Stimulated activated naive B cell treated with anti-CD40 and anti-IgM and Interleukin-4, amounts not matched to agents 10 μg/mL and 1 μg/mL and 100 μg/mL, for 72 hours (primary cell): ENCODE measurements around the gene BTBD9.

Experiments used
- ATAC-seq, 2 donors: fragments of 150-1000 bp; cut with Tn5 transposase; replicated peaks; 2 replicates each; pipeline ENCODE4 v1.10.0; 2021; ENCODE audit warnings: moderate library complexity in 1 of 2
- DNase-seq: peaks from one replicate; pipeline ENCODE4 v3.0.0; 2021
- H3K27ac Mint-ChIP-seq: one replicate; pipeline ENCODE4 v1.8.0; 2022; ENCODE audit warnings: mild to moderate bottlenecking, mixed read lengths
- H3K27me3 Mint-ChIP-seq, 2 donors: one replicate each; pipeline ENCODE4 v1.8.0; 2022; ENCODE audit warnings: mixed read lengths in 2 of 2
- H3K36me3 Mint-ChIP-seq, 2 donors: one replicate each; pipeline ENCODE4 v1.8.0; 2022; ENCODE audit warnings: mixed read lengths in 2 of 2, mild to moderate bottlenecking in 1 of 2
- H3K4me1 Mint-ChIP-seq, 2 donors: one replicate each; pipeline ENCODE4 v1.8.0; 2022; ENCODE audit warnings: mixed read lengths in 2 of 2, mild to moderate bottlenecking in 1 of 2
- H3K4me3 Mint-ChIP-seq, 2 donors: one replicate each; pipeline ENCODE4 v1.8.0; 2022; ENCODE audit warnings: mild to moderate bottlenecking in 2 of 2, mixed read lengths in 2 of 2, moderate library complexity in 1 of 2
- H3K9me3 Mint-ChIP-seq, 2 donors: one replicate each; pipeline ENCODE4 v1.8.0; 2022; ENCODE audit warnings: mixed read lengths in 2 of 2, mild to moderate bottlenecking in 1 of 2

The BTBD9 gene

GRCh38 chr6:38573801-38574395, 65.8 kb downstream of the BTBD9 start:
- Mint-ChIP-seq H3K36me3 (peaks cover 2 to 22% of the 10 kb centered on the region in 2 donors), H3K27me3 (no peaks in the 10 kb centered on the region), H3K4me1 (peaks cover 16 to 36% of the 10 kb centered on the region in 2 donors), H3K4me3 (no peak overlapping the region), H3K9me3 (no peaks in the 10 kb centered on the region), H3K27ac (peak overlapping the region; percentile 6)
- DNase-seq: no peak
- ATAC-seq: no peak

GRCh38 chr6:38572186-38572813, 67.4 kb downstream of the BTBD9 start:
- H3K4me1 Mint-ChIP-seq: peaks cover 14 to 28% of the 10 kb centered on the region in 2 donors
- ATAC-seq (peak; percentile 95), DNase-seq (no peak)
- H3K9me3 Mint-ChIP-seq: no peaks in the 10 kb centered on the region
- no peaks in the 10 kb centered on the region for H3K27me3 Mint-ChIP-seq
- peak overlapping the region; percentile 73 to 77 for H3K4me3 Mint-ChIP-seq
- peaks cover 2 to 18% of the 10 kb centered on the region in 2 donors for H3K36me3 Mint-ChIP-seq
- peak overlapping the region; percentile 90 for H3K27ac Mint-ChIP-seq

- ATAC-seq (peak; percentile 23 to 45), DNase-seq (no peak)
- peak overlapping the region; percentile 73 to 77 for H3K4me3 Mint-ChIP-seq
- peaks cover 2 to 14% of the 10 kb centered on the region in 2 donors for H3K36me3 Mint-ChIP-seq
- peaks cover 14 to 28% of the 10 kb centered on the region in 2 donors for H3K4me1 Mint-ChIP-seq
- peak overlapping the region; percentile 90 for H3K27ac Mint-ChIP-seq
- H3K27me3 Mint-ChIP-seq: no peaks in the 10 kb centered on the region
- no peaks in the 10 kb centered on the region for H3K9me3 Mint-ChIP-seq
These were observed 68.0 kb downstream of the BTBD9 start for GRCh38 chr6:38571721-38572120.

GRCh38 chr6:38570750-38571149, 69.0 kb downstream of the BTBD9 start:
- DNase-seq: no peak
- Mint-ChIP-seq H3K27ac (no peak overlapping the region), H3K36me3 (peaks cover 2 to 8% of the 10 kb centered on the region in 2 donors), H3K4me1 (peaks cover 14 to 28% of the 10 kb centered on the region in 2 donors), H3K9me3 (no peaks in the 10 kb centered on the region), H3K27me3 (no peaks in the 10 kb centered on the region), H3K4me3 (no peak overlapping the region)
- ATAC-seq: peak in 1 of 2 donors; percentile 50

- no peak overlapping the region for H3K4me3 Mint-ChIP-seq
- peaks cover 19 to 37% of the 10 kb centered on the region in 2 donors for H3K4me1 Mint-ChIP-seq
- no peak for DNase-seq
- ATAC-seq: no peak
- peaks cover 0 to 3% of the 10 kb centered on the region in 2 donors for H3K9me3 Mint-ChIP-seq
- peaks cover 6 to 11% of the 10 kb centered on the region in 2 donors for H3K36me3 Mint-ChIP-seq
- no peaks in the 10 kb centered on the region for H3K27me3 Mint-ChIP-seq
- no peak overlapping the region for H3K27ac Mint-ChIP-seq
These were observed 72.3 kb downstream of the BTBD9 start for GRCh38 chr6:38567436-38567835.

DNA sequence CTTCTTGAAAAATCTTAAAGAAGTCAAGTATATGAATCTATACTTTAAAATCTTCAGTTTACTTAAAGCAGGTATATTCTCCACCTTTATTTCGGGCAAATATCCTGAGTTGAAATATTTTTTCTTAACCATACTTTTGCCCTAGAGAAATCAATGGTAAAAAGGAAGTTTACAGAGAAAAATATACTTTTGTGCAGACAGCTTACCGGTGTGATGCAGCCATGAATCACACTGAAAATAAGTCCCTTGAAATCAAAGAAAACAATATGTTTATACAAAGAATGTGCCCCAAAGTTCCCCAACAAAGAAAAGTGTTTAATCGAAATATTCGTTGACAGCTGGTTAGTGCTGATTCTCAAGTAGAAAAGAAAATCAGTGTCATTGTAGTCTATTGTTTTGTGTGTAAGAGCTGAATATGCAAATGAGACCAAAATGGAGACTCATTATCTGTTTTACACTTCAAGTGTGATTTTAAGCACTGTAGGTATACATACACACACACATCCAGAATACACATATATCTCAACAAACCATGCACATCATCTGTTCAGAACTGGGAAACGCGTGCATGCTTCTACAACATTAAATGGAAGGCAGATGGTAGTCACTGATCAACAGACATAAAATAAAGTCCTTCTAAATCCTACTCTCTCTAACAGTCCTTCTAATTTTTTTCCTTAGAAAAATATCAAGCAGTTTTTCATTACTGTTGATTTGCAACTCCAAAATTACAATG, 73.3 kb downstream of the BTBD9 start:
- DNase-seq (no peak), ATAC-seq (no peak)
- peaks cover 6 to 11% of the 10 kb centered on the region in 2 donors for H3K36me3 Mint-ChIP-seq
- peaks cover 0 to 3% of the 10 kb centered on the region in 2 donors for H3K9me3 Mint-ChIP-seq
- peaks cover 10 to 28% of the 10 kb centered on the region in 2 donors for H3K4me1 Mint-ChIP-seq
- H3K27ac Mint-ChIP-seq: no peak overlapping the region
- H3K27me3 Mint-ChIP-seq: no peaks in the 10 kb centered on the region
- no peak overlapping the region for H3K4me3 Mint-ChIP-seq

DNA sequence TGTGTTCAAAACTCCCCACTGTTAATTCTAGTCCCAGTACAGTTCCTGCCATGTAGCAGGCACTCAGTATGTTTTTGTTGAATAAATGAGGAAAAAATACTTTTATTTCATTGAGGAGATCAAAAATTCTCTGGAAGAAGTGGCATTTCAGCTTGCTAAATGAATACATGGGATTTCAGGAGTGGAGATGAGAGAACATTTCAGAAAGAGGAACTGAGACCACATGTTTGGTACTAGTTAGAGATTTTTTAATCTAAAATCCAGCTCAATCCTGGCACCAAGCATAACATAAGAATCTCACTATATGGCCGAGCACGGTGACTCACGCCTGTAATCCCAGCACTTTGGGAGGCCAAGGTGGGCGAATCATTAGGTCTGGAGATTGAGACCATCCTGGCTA, 75.4 kb downstream of the BTBD9 start:
- Mint-ChIP-seq H3K27ac (peak overlapping the region; percentile 52), H3K36me3 (peaks cover 6 to 11% of the 10 kb centered on the region in 2 donors), H3K4me3 (no peak overlapping the region), H3K4me1 (peaks cover 10 to 17% of the 10 kb centered on the region in 2 donors), H3K27me3 (no peaks in the 10 kb centered on the region), H3K9me3 (peaks cover 0 to 3% of the 10 kb centered on the region in 2 donors)
- no peak for DNase-seq
- no peak for ATAC-seq

DNA sequence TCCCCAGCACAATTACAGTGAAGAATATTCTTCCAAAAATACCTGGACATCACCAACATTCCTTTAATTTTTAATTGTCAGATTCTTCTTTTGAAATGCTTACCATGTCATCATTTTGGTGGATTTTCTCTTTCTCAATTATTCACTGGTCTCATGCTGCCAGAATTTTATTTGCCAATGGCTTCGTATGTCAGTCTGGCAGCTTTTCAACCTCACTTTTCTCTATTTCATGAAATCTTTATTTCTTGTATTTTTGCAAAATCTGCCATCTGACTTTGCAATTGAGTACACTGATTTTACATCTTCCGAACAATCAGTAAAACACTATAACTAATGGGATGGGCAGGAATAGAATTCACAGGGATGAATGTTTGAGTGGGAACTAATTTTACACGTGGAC, 84.1 kb downstream of the BTBD9 start:
- Mint-ChIP-seq H3K4me1 (peaks cover 0 to 4% of the 10 kb centered on the region in 2 donors), H3K27me3 (no peaks in the 10 kb centered on the region), H3K9me3 (peaks cover 0 to 3% of the 10 kb centered on the region in 2 donors), H3K4me3 (no peak overlapping the region), H3K36me3 (peaks cover 7 to 11% of the 10 kb centered on the region in 2 donors), H3K27ac (no peak overlapping the region)
- no peak for ATAC-seq
- DNase-seq: no peak

GRCh38 chr6:38554700-38555413, 84.9 kb downstream of the BTBD9 start:
- no peak for DNase-seq
- Mint-ChIP-seq H3K27me3 (no peaks in the 10 kb centered on the region), H3K36me3 (peaks cover 7 to 11% of the 10 kb centered on the region in 2 donors), H3K9me3 (peaks cover 0 to 3% of the 10 kb centered on the region in 2 donors), H3K4me3 (no peak overlapping the region), H3K27ac (no peak overlapping the region), H3K4me1 (peaks cover 0 to 4% of the 10 kb centered on the region in 2 donors)
- no peak for ATAC-seq

DNA sequence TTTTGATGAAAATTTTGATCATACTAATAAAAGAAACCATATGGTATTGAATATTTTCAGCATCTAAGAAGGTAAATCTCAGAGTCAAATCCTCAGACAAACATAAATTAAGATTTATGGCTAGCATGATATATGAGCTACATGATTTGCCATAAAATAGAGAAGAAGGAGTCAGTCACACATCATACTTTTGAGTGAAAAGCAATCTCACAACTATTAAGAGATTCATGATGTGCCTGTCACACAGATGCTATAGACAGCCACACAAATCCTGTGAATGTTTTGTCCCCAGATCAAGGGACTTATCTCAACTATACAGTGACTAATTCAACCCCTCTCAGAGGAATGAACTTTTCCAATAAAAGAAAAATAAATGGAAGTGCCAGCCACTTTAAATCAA, 85.7 kb downstream of the BTBD9 start:
- ATAC-seq (no peak), DNase-seq (no peak)
- Mint-ChIP-seq H3K36me3 (peaks cover 4 to 9% of the 10 kb centered on the region in 2 donors), H3K4me1 (peaks cover 0 to 4% of the 10 kb centered on the region in 2 donors), H3K4me3 (no peak overlapping the region), H3K27ac (no peak overlapping the region), H3K27me3 (no peaks in the 10 kb centered on the region), H3K9me3 (peaks cover 0 to 3% of the 10 kb centered on the region in 2 donors)

DNA sequence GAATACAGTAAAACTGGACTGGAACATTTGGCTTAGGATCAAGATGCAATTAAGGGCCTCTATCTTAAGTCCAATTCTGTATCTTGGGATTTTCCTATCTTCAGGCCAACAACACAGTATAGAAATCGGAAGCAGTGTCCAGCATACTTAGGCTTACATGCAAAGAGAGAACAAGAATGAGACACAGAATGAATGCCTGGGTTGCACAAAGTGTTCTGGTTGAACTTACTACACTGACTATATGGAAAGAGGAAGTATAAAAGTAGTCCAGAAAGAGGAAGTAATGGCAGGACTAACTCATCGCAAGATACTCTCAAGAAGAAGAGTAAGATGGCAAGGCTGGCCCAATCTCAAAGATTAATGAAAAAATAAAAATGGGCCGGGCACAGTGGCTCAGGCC, 87.6 kb downstream of the BTBD9 start:
- DNase-seq: peak; percentile 24
- Mint-ChIP-seq H3K27ac (no peak overlapping the region), H3K36me3 (peaks cover 3 to 9% of the 10 kb centered on the region in 2 donors), H3K4me1 (peaks cover 0 to 4% of the 10 kb centered on the region in 2 donors), H3K9me3 (peaks cover 0 to 3% of the 10 kb centered on the region in 2 donors), H3K27me3 (no peaks in the 10 kb centered on the region), H3K4me3 (no peak overlapping the region)
- peak; percentile 100 for ATAC-seq

DNA sequence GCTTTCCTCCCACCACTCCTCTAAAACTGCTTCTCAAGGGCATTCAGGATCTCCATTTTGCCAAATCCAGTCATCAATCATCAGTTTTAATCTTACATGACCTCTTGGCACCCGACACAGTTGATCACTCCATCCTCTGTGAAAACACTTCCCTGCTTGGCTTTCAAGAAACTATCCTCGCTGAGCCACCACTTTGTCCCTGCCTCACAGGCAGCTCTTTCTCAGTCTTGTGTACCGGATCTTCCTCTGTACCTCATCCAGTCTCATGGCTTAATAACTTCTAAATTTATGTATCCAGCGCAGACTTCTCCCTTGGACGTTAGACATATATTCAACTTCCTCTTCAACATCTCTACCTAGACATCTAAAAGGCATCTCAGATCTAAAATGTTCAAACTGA, 89.9 kb downstream of the BTBD9 start:
- peaks cover 0 to 3% of the 10 kb centered on the region in 2 donors for H3K9me3 Mint-ChIP-seq
- DNase-seq (no peak), ATAC-seq (no peak)
- H3K36me3 Mint-ChIP-seq: peaks cover 3 to 9% of the 10 kb centered on the region in 2 donors
- no peaks in the 10 kb centered on the region for H3K4me1 Mint-ChIP-seq
- no peaks in the 10 kb centered on the region for H3K27me3 Mint-ChIP-seq
- H3K4me3 Mint-ChIP-seq: no peak overlapping the region
- no peak overlapping the region for H3K27ac Mint-ChIP-seq

GRCh38 chr6:38549180-38549579, 90.5 kb downstream of the BTBD9 start:
- Mint-ChIP-seq H3K4me1 (peaks cover 0 to 4% of the 10 kb centered on the region in 2 donors), H3K27me3 (no peaks in the 10 kb centered on the region), H3K36me3 (peaks cover 6 to 12% of the 10 kb centered on the region in 2 donors), H3K4me3 (no peak overlapping the region), H3K9me3 (peaks cover 0 to 6% of the 10 kb centered on the region in 2 donors), H3K27ac (no peak overlapping the region)
- DNase-seq (no peak), ATAC-seq (no peak)

GRCh38 chr6:38543022-38543421, 96.7 kb downstream of the BTBD9 start:
- no peaks in the 10 kb centered on the region for H3K27me3 Mint-ChIP-seq
- H3K36me3 Mint-ChIP-seq: peaks cover 9 to 13% of the 10 kb centered on the region in 2 donors
- H3K27ac Mint-ChIP-seq: no peak overlapping the region
- DNase-seq (no peak), ATAC-seq (peak; percentile 89 to 99)
- peaks cover 0 to 3% of the 10 kb centered on the region in 2 donors for H3K9me3 Mint-ChIP-seq
- no peak overlapping the region for H3K4me3 Mint-ChIP-seq
- H3K4me1 Mint-ChIP-seq: peaks cover 0 to 5% of the 10 kb centered on the region in 2 donors
